HEK293 (cell line): ENCODE results near the gene FAH.

Experiments
- ATF2 ChIP-seq: fragments of 450-650 bp; formaldehyde crosslinking; IDR thresholded peaks from 2 replicates; pipeline ENCODE4 v1.5.1; 2016; ENCODE audit warnings: missing biosample characterization, missing genetic modification characterization, low read depth
- GFI1B ChIP-seq: fragments of 450-650 bp; formaldehyde crosslinking; IDR thresholded peaks from 2 replicates; pipeline ENCODE4 v1.5.1; 2016; ENCODE audit warnings: missing biosample characterization, missing genetic modification characterization
- KLF17 ChIP-seq: fragments of 450-650 bp; formaldehyde crosslinking; IDR thresholded peaks from 2 replicates; pipeline ENCODE4 v1.5.1; 2016; ENCODE audit warnings: missing biosample characterization, missing genetic modification characterization
- KLF7 ChIP-seq: fragments of 450-650 bp; formaldehyde crosslinking; IDR thresholded peaks from 2 replicates; pipeline ENCODE4 v1.5.1; 2016; ENCODE audit warnings: missing biosample characterization, missing genetic modification characterization, borderline replicate concordance
- KLF8 ChIP-seq: fragments of 450-650 bp; formaldehyde crosslinking; IDR thresholded peaks from 2 replicates; pipeline ENCODE4 v1.5.1; 2016; ENCODE audit warnings: missing biosample characterization, missing genetic modification characterization
- KLF9 ChIP-seq: fragments of 450-650 bp; formaldehyde crosslinking; IDR thresholded peaks from 2 replicates; pipeline ENCODE4 v1.5.1; 2016; ENCODE audit warnings: missing biosample characterization, missing genetic modification characterization, low read depth
- SALL2 ChIP-seq: fragments of 450-650 bp; formaldehyde crosslinking; IDR thresholded peaks from 2 replicates; pipeline ENCODE4 v1.5.0; 2017; ENCODE audit warnings: missing biosample characterization, mild to moderate bottlenecking, missing genetic modification characterization, borderline replicate concordance
- SP2 ChIP-seq: fragments of 450-650 bp; formaldehyde crosslinking; IDR thresholded peaks from 2 replicates; pipeline ENCODE4 v1.5.1; 2016; ENCODE audit warnings: missing biosample characterization, missing genetic modification characterization
- ZBTB10 ChIP-seq: fragments of 450-650 bp; formaldehyde crosslinking; IDR thresholded peaks from 2 replicates; pipeline ENCODE4 v1.5.1; 2016; ENCODE audit warnings: missing biosample characterization, missing genetic modification characterization
- ZBTB26 ChIP-seq: fragments of 450-650 bp; formaldehyde crosslinking; optimal IDR thresholded peaks from 2 replicates; pipeline ENCODE3; 2016; ENCODE audit warnings: missing biosample characterization, mild to moderate bottlenecking, missing genetic modification characterization
- ZNF16 ChIP-seq: fragments of 450-650 bp; formaldehyde crosslinking; IDR thresholded peaks from 2 replicates; pipeline ENCODE4 v1.5.1; 2016; ENCODE audit warnings: low read depth, missing biosample characterization, missing genetic modification characterization
- ZNF214 ChIP-seq: fragments of 450-650 bp; formaldehyde crosslinking; IDR thresholded peaks from 2 replicates; pipeline ENCODE4 v1.5.1; 2017; ENCODE audit warnings: missing biosample characterization, mild to moderate bottlenecking, missing genetic modification characterization, borderline replicate concordance
- ZNF274 ChIP-seq, 2 experiments: fragments of 200-500 bp in 1 of 2; fragments of 450-650 bp in 1 of 2; sonication (Bioruptor generic) in 1 of 2; formaldehyde crosslinking in 1 of 2; IDR thresholded peaks; 2 replicates each; pipeline versions ENCODE4 v1.5.1 to v1.6.1; 2014 to 2016; ENCODE audit warnings: borderline replicate concordance in 1 of 2, inconsistent platforms in 1 of 2, low read length in 1 of 2, missing biosample characterization in 1 of 2, missing genetic modification characterization in 1 of 2
- ZNF292 ChIP-seq: fragments of 450-650 bp; formaldehyde crosslinking; IDR thresholded peaks from 2 replicates; pipeline ENCODE4 v1.5.1; 2016; ENCODE audit warnings: low read depth, missing biosample characterization, missing genetic modification characterization, borderline replicate concordance
- ZNF324 ChIP-seq: fragments of 450-650 bp; formaldehyde crosslinking; IDR thresholded peaks from 2 replicates; pipeline ENCODE4 v1.5.1; 2016; ENCODE audit warnings: missing biosample characterization, missing genetic modification characterization
- ZNF335 ChIP-seq: fragments of 450-650 bp; formaldehyde crosslinking; conservative IDR thresholded peaks from 2 replicates; pipeline ENCODE4 v1.5.1; 2016; ENCODE audit warnings: missing biosample characterization, missing genetic modification characterization
- ZNF350 ChIP-seq: fragments of 450-650 bp; formaldehyde crosslinking; IDR thresholded peaks from 2 replicates; pipeline ENCODE4 v1.5.0; 2017; ENCODE audit warnings: missing biosample characterization, mild to moderate bottlenecking, missing genetic modification characterization
- ZNF391 ChIP-seq: fragments of 450-650 bp; formaldehyde crosslinking; IDR thresholded peaks from 2 replicates; pipeline ENCODE4 v1.5.1; 2016; ENCODE audit warnings: low read depth, missing biosample characterization, missing genetic modification characterization, borderline replicate concordance
- ZNF416 ChIP-seq: fragments of 450-650 bp; formaldehyde crosslinking; IDR thresholded peaks from 2 replicates; pipeline ENCODE4 v1.5.1; 2016; ENCODE audit warnings: missing biosample characterization, missing genetic modification characterization
- ZNF473 ChIP-seq: fragments of 450-650 bp; formaldehyde crosslinking; IDR thresholded peaks from 2 replicates; pipeline ENCODE4 v1.5.1; 2017; ENCODE audit warnings: missing biosample characterization, missing genetic modification characterization
- ZNF514 ChIP-seq: fragments of 450-650 bp; formaldehyde crosslinking; IDR thresholded peaks from 2 replicates; pipeline ENCODE4 v1.5.1; 2016; ENCODE audit warnings: missing biosample characterization, missing genetic modification characterization
- ZNF580 ChIP-seq: fragments of 450-650 bp; formaldehyde crosslinking; IDR thresholded peaks from 2 replicates; pipeline ENCODE4 v1.5.1; 2016; ENCODE audit warnings: missing biosample characterization, missing genetic modification characterization
- ZNF624 ChIP-seq: fragments of 450-650 bp; formaldehyde crosslinking; IDR thresholded peaks from 2 replicates; pipeline ENCODE4 v1.5.1; 2017; ENCODE audit warnings: missing biosample characterization, missing genetic modification characterization
- ZNF639 ChIP-seq: fragments of 450-650 bp; formaldehyde crosslinking; IDR thresholded peaks from 2 replicates; pipeline ENCODE4 v1.5.1; 2016; ENCODE audit warnings: missing biosample characterization, missing genetic modification characterization
- ZNF701 ChIP-seq: fragments of 450-650 bp; formaldehyde crosslinking; IDR thresholded peaks from 2 replicates; pipeline ENCODE4 v1.5.1; 2016; ENCODE audit warnings: missing biosample characterization, missing genetic modification characterization
- ZNF704 ChIP-seq: fragments of 450-650 bp; formaldehyde crosslinking; IDR thresholded peaks from 2 replicates; pipeline ENCODE4 v1.5.1; 2016; ENCODE audit warnings: missing biosample characterization, missing genetic modification characterization
- ZNF830 ChIP-seq: fragments of 450-650 bp; IDR thresholded peaks from 2 replicates; pipeline ENCODE4 v1.5.0; 2018; ENCODE audit warnings: missing biosample characterization, missing genetic modification characterization, low read depth, mild to moderate bottlenecking, moderate library complexity
- ZNF843 ChIP-seq: fragments of 450-650 bp; formaldehyde crosslinking; IDR thresholded peaks from 2 replicates; pipeline ENCODE4 v1.5.1; 2016; ENCODE audit warnings: missing biosample characterization, missing genetic modification characterization
- ZSCAN30 ChIP-seq: fragments of 450-650 bp; IDR thresholded peaks from 2 replicates; pipeline ENCODE4 v1.5.1; 2018; ENCODE audit warnings: missing biosample characterization, mild to moderate bottlenecking, missing genetic modification characterization, moderate library complexity

The FAH gene

GRCh38 chr15:80152896-80153876 lies at the start of gene FAH (continued):
- TF ChIP-seq ZNF350, result no peak
- TF ChIP-seq ZNF292 (tag by site-specific recombination), result no peak
- no peak for TF ChIP-seq ZNF514
- TF ChIP-seq KLF8, result peak; percentile 75; the same call in 1 of the 2 replicates
- no peak for TF ChIP-seq ZNF391 (tag by site-specific recombination)
- TF ChIP-seq ZNF274 (IDR thresholded peaks at IDR 0.05; ENCODE audit: low read length), result no peak
- TF ChIP-seq ZNF274 (tag by site-specific recombination; IDR thresholded peaks at IDR 0.05; ENCODE audit: borderline replicate concordance), result no peak
- TF ChIP-seq ZNF335 (tag by site-specific recombination), result peak; percentile 89
- TF ChIP-seq ZNF830 (tag by site-specific recombination), result no peak
- TF ChIP-seq ZNF16 (tag by site-specific recombination), result no peak
- no peak for TF ChIP-seq ZNF701
- TF ChIP-seq KLF7, result 0 out of 2 replicates have a peak, but pooled peaks have one; percentile 16
- TF ChIP-seq ZNF580 (tag by site-specific recombination), result no peak
- 0 out of 2 replicates have a peak, but pooled peaks have one; percentile 33 for TF ChIP-seq ZNF843 (tag by site-specific recombination)
- TF ChIP-seq ZNF624, result no peak
- no peak for TF ChIP-seq KLF17 (tag by site-specific recombination)
- TF ChIP-seq KLF9, result peak; percentile 78
- no peak for TF ChIP-seq ZNF214 (tag by site-specific recombination)
- TF ChIP-seq ATF2 (tag by site-specific recombination), result no peak
- no peak for TF ChIP-seq SALL2 (tag by site-specific recombination)
- no peak for TF ChIP-seq ZBTB10 (tag by site-specific recombination)
- peak; percentile 44; the same call in 1 of the 2 replicates for TF ChIP-seq ZNF324 (tag by site-specific recombination)
- no peak for TF ChIP-seq GFI1B (tag by site-specific recombination)
- TF ChIP-seq ZNF639 (tag by site-specific recombination), result no peak
- TF ChIP-seq ZBTB26, result peak; percentile 45
- TF ChIP-seq SP2 (tag by site-specific recombination), result peak; percentile 53
- no peak for TF ChIP-seq ZNF473 (tag by site-specific recombination)
- no peak for TF ChIP-seq ZNF416 (tag by site-specific recombination)
- TF ChIP-seq ZSCAN30 (tag by site-specific recombination), result no peak
- no peak for TF ChIP-seq ZNF704 (tag by site-specific recombination)
